IMR-90 (cell line): Measurements from ENCODE around the gene SLC17A9. TPM values are rescaled to one million over a fixed set of nuclear protein-coding genes. Genes with fewer than 3 reads are reported as not detected.

Source experiments
- ATAC-seq: fragments of 200-7000 bp; cut with Tn5 transposase; 2 replicates; pipeline ENCODE4 v1.9.1; 2020; ENCODE audit warnings: low read depth, mild to moderate bottlenecking, moderate library complexity
- BruUV-seq: library from RNA; stranded (reverse); fragments of 400-500 nt; replicated peaks from 2 replicates; lab custom pipeline; 2021; lab: Mats Ljungman, UMichigan
- CTCF ChIA-PET: fragments of 300-600 bp; formaldehyde crosslinking; extraction: SDS; loops from one replicate; lab custom pipeline; 2021; ENCODE audit warnings: antibody characterized with exemption; lab: Yijun Ruan, JAX
- POLR2A ChIA-PET: fragments of 300-600 bp; sonication (Branson Sonifier 250); formaldehyde crosslinking; loops from one replicate; lab custom pipeline; 2022; ENCODE audit warnings: antibody characterized with exemption; ENCODE audit not compliant: unreplicated experiment; lab: Charles Lee
- DNase-seq: peaks from one replicate; pipeline ENCODE4 v3.0.0; 2013
- H2AFZ ChIP-seq: replicated peaks from 2 replicates; pipeline ENCODE3; 2013; ENCODE audit warnings: low read length, mild to moderate bottlenecking; ENCODE audit not compliant: poor library complexity
- H2AK5ac ChIP-seq: 2 replicates; pipeline ENCODE4 v1.6.1; 2013; ENCODE audit warnings: low read depth, low read length, inconsistent platforms
- H2AK9ac ChIP-seq: replicated peaks from 2 replicates; pipeline ENCODE3; 2013; ENCODE audit warnings: mild to moderate bottlenecking, low read depth, low read length, moderate library complexity; ENCODE audit not compliant: poor library complexity
- H2BK120ac ChIP-seq: 2 replicates; pipeline ENCODE4 v1.6.1; 2013; ENCODE audit warnings: low read depth, low read length, inconsistent platforms
- H2BK15ac ChIP-seq: 3 replicates; pipeline ENCODE4 v1.6.1; 2013; ENCODE audit warnings: low read depth, low read length, inconsistent platforms
- H2BK20ac ChIP-seq: 2 replicates; pipeline ENCODE4 v1.6.1; 2013; ENCODE audit warnings: low read depth, mild to moderate bottlenecking, inconsistent platforms, low read length, moderate library complexity
- H2BK5ac ChIP-seq: 2 replicates; pipeline ENCODE4 v1.6.1; 2013; ENCODE audit warnings: mild to moderate bottlenecking, low read depth, low read length, inconsistent platforms; ENCODE audit not compliant: poor library complexity, severe bottlenecking
- H3K14ac ChIP-seq: replicated peaks from 2 replicates; pipeline ENCODE4 v1.6.1; 2013; ENCODE audit warnings: low read depth, low read length, inconsistent platforms
- H3K18ac ChIP-seq: 2 replicates; pipeline ENCODE4 v1.6.1; 2013; ENCODE audit warnings: low read depth, low read length, control low read depth
- H3K23ac ChIP-seq: 2 replicates; pipeline ENCODE4 v1.6.1; 2013; ENCODE audit warnings: low read depth, low read length, inconsistent platforms
- H3K27ac ChIP-seq: 2 replicates; pipeline ENCODE4 v1.5.1; 2013; ENCODE audit warnings: mild to moderate bottlenecking, control low read depth, low read length; ENCODE audit not compliant: insufficient read depth
- H3K27me3 ChIP-seq: 2 replicates; pipeline ENCODE4 v1.6.1; 2013; ENCODE audit warnings: low read length; ENCODE audit not compliant: control insufficient read depth, insufficient read depth
- H3K36me3 ChIP-seq: 2 replicates; pipeline ENCODE4 v1.6.1; 2013; ENCODE audit warnings: low read length, mixed read lengths; ENCODE audit not compliant: control insufficient read depth, insufficient read depth
- H3K4ac ChIP-seq: 2 replicates; pipeline ENCODE4 v1.6.1; 2013; ENCODE audit warnings: low read depth, low read length, inconsistent platforms
- H3K4me1 ChIP-seq: 2 replicates; pipeline ENCODE4 v1.6.1; 2013; ENCODE audit warnings: low read length, mixed read lengths; ENCODE audit not compliant: control insufficient read depth, insufficient read depth
- H3K4me2 ChIP-seq: 2 replicates; pipeline ENCODE4 v1.6.1; 2013; ENCODE audit warnings: low read depth, mild to moderate bottlenecking, control low read depth, low read length, moderate library complexity
- H3K4me3 ChIP-seq: 2 replicates; pipeline ENCODE4 v1.5.1; 2013; ENCODE audit warnings: low read depth, mild to moderate bottlenecking, control low read depth, low read length, moderate library complexity; ENCODE audit not compliant: insufficient read depth
- H3K56ac ChIP-seq: 2 replicates; pipeline ENCODE4 v1.6.1; 2013; ENCODE audit warnings: low read length, inconsistent platforms; ENCODE audit not compliant: insufficient read depth; ENCODE audit errors: extremely low read depth
- H3K79me1 ChIP-seq, 2 experiments: 2 replicates each; pipeline ENCODE4 v1.6.1; 2013; ENCODE audit warnings: low read length in 2 of 2, inconsistent platforms in 1 of 2, low read depth in 1 of 2
- H3K9ac ChIP-seq: 2 replicates; pipeline ENCODE4 v1.6.1; 2013; ENCODE audit warnings: low read depth, low read length, control low read depth
- H3K9me1 ChIP-seq: 2 replicates; pipeline ENCODE4 v1.6.1; 2013; ENCODE audit warnings: low read length, inconsistent platforms; ENCODE audit not compliant: insufficient read depth
- H3K9me3 ChIP-seq: 2 replicates; pipeline ENCODE4 v1.6.1; 2013; ENCODE audit warnings: low read length; ENCODE audit not compliant: control insufficient read depth, insufficient read depth
- H4K20me1 ChIP-seq: 2 replicates; pipeline ENCODE4 v1.6.1; 2013; ENCODE audit warnings: low read length, inconsistent platforms; ENCODE audit not compliant: insufficient read depth
- H4K5ac ChIP-seq: 2 replicates; pipeline ENCODE4 v1.6.1; 2013; ENCODE audit warnings: mild to moderate bottlenecking, low read depth, low read length, control low read depth
- H4K8ac ChIP-seq, 2 experiments: 2 replicates each; pipeline ENCODE4 v1.6.1; 2013; ENCODE audit warnings: low read depth in 2 of 2, low read length in 2 of 2, control low read depth in 1 of 2, inconsistent platforms in 1 of 2
- H4K91ac ChIP-seq: 2 replicates; pipeline ENCODE4 v1.6.1; 2013; ENCODE audit warnings: low read depth, low read length, inconsistent platforms; ENCODE audit not compliant: insufficient read depth
- BHLHE40 ChIP-seq: fragments of 150-350 bp; IDR thresholded peaks from 2 replicates; pipeline ENCODE4 v1.6.1; 2016; ENCODE audit warnings: mild to moderate bottlenecking, low read depth, low read length
- CEBPB ChIP-seq: IDR thresholded peaks from 2 replicates; pipeline ENCODE4 v1.6.1; 2012; ENCODE audit warnings: low read depth, low read length, improper control_type of control experiment
- FOS ChIP-seq: fragments of 150-350 bp; IDR thresholded peaks from 2 replicates; pipeline ENCODE4 v1.6.1; 2016; ENCODE audit warnings: low read depth, low read length
- MAFK ChIP-seq: IDR thresholded peaks from 2 replicates; pipeline ENCODE4 v1.6.1; 2012; ENCODE audit warnings: low read depth, low read length, improper control_type of control experiment
- NFE2L2 ChIP-seq: fragments of 150-350 bp; IDR thresholded peaks from 2 replicates; pipeline ENCODE4 v1.6.1; 2016; ENCODE audit warnings: low read depth, mild to moderate bottlenecking, low read length
- POLR2A ChIP-seq: IDR thresholded peaks from 2 replicates; pipeline ENCODE4 v1.6.1; 2012; ENCODE audit warnings: mild to moderate bottlenecking, low read depth, low read length
- RAD21 ChIP-seq: IDR thresholded peaks from 2 replicates; pipeline ENCODE4 v1.6.1; 2012; ENCODE audit warnings: low read length, improper control_type of control experiment
- RCOR1 ChIP-seq: IDR thresholded peaks from 2 replicates; pipeline ENCODE4 v1.6.1; 2012; ENCODE audit warnings: mild to moderate bottlenecking, low read length, improper control_type of control experiment; ENCODE audit not compliant: insufficient replicate concordance
- RFX5 ChIP-seq: IDR thresholded peaks from 2 replicates; pipeline ENCODE4 v1.8.0; 2012; ENCODE audit warnings: low read depth, mild to moderate bottlenecking, low read length, moderate library complexity
- WGBS, 2 experiments: methylation state at CpG; one replicate each; pipeline versions ENCODE4 v1.1.5 to v1.1.7; 2013; ENCODE audit warnings: missing lambda C conversion rate in 2 of 2; ENCODE audit not compliant: insufficient read length in 1 of 2; ENCODE audit errors: extremely low coverage in 2 of 2; 5-methylcytosine and 5-hydroxymethylcytosine counted together
- dilution Hi-C: fragments of 300-500 bp; cut with HindIII; formaldehyde crosslinking; loops from one replicate; pipeline ENCODE4 v1.14.3; 2018; ENCODE audit warnings: low sequenced_read_pairs; ENCODE audit not compliant: unreplicated experiment
- in situ Hi-C: fragments of 300-500 bp; cut with MboI; formaldehyde crosslinking; loops from 3 replicates; pipeline ENCODE4 v1.14.3; 2019; ENCODE audit warnings: low sequenced_read_pairs, inconsistent platforms, mixed read lengths
- intact Hi-C: fragments of 100-400 bp; cut with micrococcal nuclease; formaldehyde crosslinking; loops from 2 replicates; pipeline ENCODE4 v1.10.0; 2022
- polyA plus RNA-seq, 3 experiments: library from polyadenylated mRNA; depleted of rRNA; stranded (reverse); fragments of >200 nt; gene quantifications; 2 replicates each; pipeline ENCODE4 v1.2.3, GENCODE V29; 2012; ENCODE audit warnings: low replicate concordance in 1 of 3
- total RNA-seq: library from RNA; depleted of rRNA; stranded (reverse); fragments of >200 nt; gene quantifications from 2 replicates; pipeline ENCODE4 v1.2.3, GENCODE V29; 2012
- TF ChIP-seq, protein P1 (sequence below): fragments of 150-350 bp; IDR thresholded peaks from 2 replicates; pipeline ENCODE4 v1.6.1; 2016; ENCODE audit warnings: low read depth, mild to moderate bottlenecking, low read length, moderate library complexity, borderline replicate concordance
- TF ChIP-seq, protein P2 (sequence below): fragments of 150-350 bp; IDR thresholded peaks from 2 replicates; pipeline ENCODE4 v1.6.1; 2017; ENCODE audit warnings: mild to moderate bottlenecking, antibody characterized with exemption, low read length, low read depth

Gene SLC17A9
- total and polyA plus RNA-seq, 2 of the 4 experiments (the other 2 are of a cell fraction), result 2.2 to 14.4 TPM

- no peak overlapping the region for H2BK20ac ChIP-seq
- no peak overlapping the region for H3K27ac ChIP-seq
- H3K9me3 ChIP-seq, result no peaks in the 10 kb centered on the region
- H3K18ac ChIP-seq, result no peak overlapping the region
- dilution Hi-C loops, result no loop called here
- no peaks in the 10 kb centered on the region for H3K9me1 ChIP-seq
- H4K5ac ChIP-seq, result no peak overlapping the region
- DNase-seq (no peak), ATAC-seq (no peak)
- H4K8ac ChIP-seq, result no peak overlapping the region
- H4K91ac ChIP-seq, result no peak overlapping the region
- no peaks in the 10 kb centered on the region for H3K36me3 ChIP-seq
- no peak overlapping the region for H3K4me2 ChIP-seq
- H3K9ac ChIP-seq, result no peak overlapping the region
- BruUV-seq, result no TSS peak
- no peaks in the 10 kb centered on the region for H3K79me1 ChIP-seq
- in situ Hi-C loops, result no loop called here
- H3K56ac ChIP-seq, result no peak overlapping the region
- H3K4me3 ChIP-seq, result no peak overlapping the region
- H2AK5ac ChIP-seq, result no peak overlapping the region
- no peak overlapping the region for H2AK9ac ChIP-seq
- intact Hi-C loops, result no loop called here
- no peak overlapping the region for H2BK120ac ChIP-seq
- no peak overlapping the region for H3K23ac ChIP-seq
- TF ChIP-seq, protein P1, sequence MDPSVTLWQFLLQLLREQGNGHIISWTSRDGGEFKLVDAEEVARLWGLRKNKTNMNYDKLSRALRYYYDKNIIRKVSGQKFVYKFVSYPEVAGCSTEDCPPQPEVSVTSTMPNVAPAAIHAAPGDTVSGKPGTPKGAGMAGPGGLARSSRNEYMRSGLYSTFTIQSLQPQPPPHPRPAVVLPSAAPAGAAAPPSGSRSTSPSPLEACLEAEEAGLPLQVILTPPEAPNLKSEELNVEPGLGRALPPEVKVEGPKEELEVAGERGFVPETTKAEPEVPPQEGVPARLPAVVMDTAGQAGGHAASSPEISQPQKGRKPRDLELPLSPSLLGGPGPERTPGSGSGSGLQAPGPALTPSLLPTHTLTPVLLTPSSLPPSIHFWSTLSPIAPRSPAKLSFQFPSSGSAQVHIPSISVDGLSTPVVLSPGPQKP, result no peak
- no peak for TF ChIP-seq POLR2A
- no peak for TF ChIP-seq FOS
- TF ChIP-seq MAFK, result no peak
- TF ChIP-seq, protein P2, sequence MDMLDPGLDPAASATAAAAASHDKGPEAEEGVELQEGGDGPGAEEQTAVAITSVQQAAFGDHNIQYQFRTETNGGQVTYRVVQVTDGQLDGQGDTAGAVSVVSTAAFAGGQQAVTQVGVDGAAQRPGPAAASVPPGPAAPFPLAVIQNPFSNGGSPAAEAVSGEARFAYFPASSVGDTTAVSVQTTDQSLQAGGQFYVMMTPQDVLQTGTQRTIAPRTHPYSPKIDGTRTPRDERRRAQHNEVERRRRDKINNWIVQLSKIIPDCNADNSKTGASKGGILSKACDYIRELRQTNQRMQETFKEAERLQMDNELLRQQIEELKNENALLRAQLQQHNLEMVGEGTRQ, result no peak
- TF ChIP-seq RAD21, result no peak
- TF ChIP-seq RFX5, result no peak
- TF ChIP-seq NFE2L2, result no peak
- TF ChIP-seq CEBPB, result no peak
- TF ChIP-seq RCOR1, result no peak
- TF ChIP-seq BHLHE40, result no peak
- no peaks in the 10 kb centered on the region for H3K4me1 ChIP-seq
- H2BK15ac ChIP-seq, result no peak overlapping the region
- H3K27me3 ChIP-seq, result peaks cover 78% of the 10 kb centered on the region
- no peak overlapping the region for H3K14ac ChIP-seq
- CTCF ChIA-PET, result no interaction called here
- peaks cover 3% of the 10 kb centered on the region; the same call in 1 of the 2 replicates for H4K20me1 ChIP-seq
- POLR2A ChIA-PET, result no interaction called here
- no CpG with 5 or more reads among the region's 20 CpGs for WGBS, 2 experiments
- no peak overlapping the region for H2AFZ ChIP-seq
- no peak overlapping the region for H2BK5ac ChIP-seq
- H3K4ac ChIP-seq, result no peak overlapping the region
Measured at GRCh38 chr20:62997417-62998035, 45.0 kb downstream of the SLC17A9 start.
